ENCODE results near the gene EVC. TPM values are rescaled to one million over a fixed set of nuclear protein-coding genes. Genes with fewer than 3 reads are reported as not detected.

EVC gene
- total RNA-seq, 1 experiment from 2014 or later, result not detected

DNA sequence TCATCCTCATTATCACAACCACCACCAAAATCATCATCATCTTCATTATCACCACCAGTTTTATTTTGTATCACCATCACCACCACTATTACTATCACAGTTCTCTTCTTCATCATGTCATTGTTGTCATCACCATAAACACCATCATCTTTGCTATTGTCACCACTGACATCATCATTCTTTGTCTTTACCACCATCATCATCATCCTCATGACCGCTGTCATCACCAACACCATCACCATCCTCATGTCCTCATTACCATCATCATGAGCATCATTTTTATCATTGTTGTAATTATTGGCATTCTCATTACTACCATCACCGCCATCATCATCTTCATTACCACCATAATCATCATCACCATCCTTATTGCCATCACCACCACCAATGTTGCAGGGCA is 31.4 kb downstream of the EVC start:
- Mint-ChIP-seq H3K36me3 (ENCODE audit: insufficient read depth, unreplicated experiment) (no peaks in the 10 kb centered on the region), H3K9me3 (ENCODE audit: unreplicated experiment) (no peaks in the 10 kb centered on the region), H3K4me1 (ENCODE audit: low read depth, unreplicated experiment) (no peaks in the 10 kb centered on the region), H3K27ac (ENCODE audit: unreplicated experiment) (no peak overlapping the region), H3K27me3 (ENCODE audit: insufficient read depth, unreplicated experiment) (peaks cover 11% of the 10 kb centered on the region), H3K4me3 (ENCODE audit: unreplicated experiment) (no peak overlapping the region)
- no peak for DNase-seq
- TF ChIP-seq, protein P1, sequence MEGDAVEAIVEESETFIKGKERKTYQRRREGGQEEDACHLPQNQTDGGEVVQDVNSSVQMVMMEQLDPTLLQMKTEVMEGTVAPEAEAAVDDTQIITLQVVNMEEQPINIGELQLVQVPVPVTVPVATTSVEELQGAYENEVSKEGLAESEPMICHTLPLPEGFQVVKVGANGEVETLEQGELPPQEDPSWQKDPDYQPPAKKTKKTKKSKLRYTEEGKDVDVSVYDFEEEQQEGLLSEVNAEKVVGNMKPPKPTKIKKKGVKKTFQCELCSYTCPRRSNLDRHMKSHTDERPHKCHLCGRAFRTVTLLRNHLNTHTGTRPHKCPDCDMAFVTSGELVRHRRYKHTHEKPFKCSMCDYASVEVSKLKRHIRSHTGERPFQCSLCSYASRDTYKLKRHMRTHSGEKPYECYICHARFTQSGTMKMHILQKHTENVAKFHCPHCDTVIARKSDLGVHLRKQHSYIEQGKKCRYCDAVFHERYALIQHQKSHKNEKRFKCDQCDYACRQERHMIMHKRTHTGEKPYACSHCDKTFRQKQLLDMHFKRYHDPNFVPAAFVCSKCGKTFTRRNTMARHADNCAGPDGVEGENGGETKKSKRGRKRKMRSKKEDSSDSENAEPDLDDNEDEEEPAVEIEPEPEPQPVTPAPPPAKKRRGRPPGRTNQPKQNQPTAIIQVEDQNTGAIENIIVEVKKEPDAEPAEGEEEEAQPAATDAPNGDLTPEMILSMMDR (IDR thresholded peaks at IDR 0.05; ENCODE audit: insufficient read depth in 1 of 2, low read depth in 1 of 2, low read length in 1 of 2, severe bottlenecking in 1 of 2, unreplicated experiment in 1 of 2), result no peak
- Histone ChIP-seq H3K4me3 (ENCODE audit: low read depth, low read length) (no peak overlapping the region), H3K4me1 (no peaks in the 10 kb centered on the region), H3K9me3 (no peaks in the 10 kb centered on the region), H3K27me3 (replicated peaks; ENCODE audit: control insufficient read depth, insufficient read depth, low read length) (no peaks in the 10 kb centered on the region), H3K36me3 (ENCODE audit: control insufficient read depth, insufficient read depth, low read length) (no peaks in the 10 kb centered on the region)
- intact Hi-C loops (cut with micrococcal nuclease; ENCODE audit: unreplicated experiment), result no loop called here
- no TSS peak for BruUV-seq (replicated peaks)
- POLR2A ChIA-PET, result no interaction called here
- CTCF ChIA-PET, result no interaction called here

DNA sequence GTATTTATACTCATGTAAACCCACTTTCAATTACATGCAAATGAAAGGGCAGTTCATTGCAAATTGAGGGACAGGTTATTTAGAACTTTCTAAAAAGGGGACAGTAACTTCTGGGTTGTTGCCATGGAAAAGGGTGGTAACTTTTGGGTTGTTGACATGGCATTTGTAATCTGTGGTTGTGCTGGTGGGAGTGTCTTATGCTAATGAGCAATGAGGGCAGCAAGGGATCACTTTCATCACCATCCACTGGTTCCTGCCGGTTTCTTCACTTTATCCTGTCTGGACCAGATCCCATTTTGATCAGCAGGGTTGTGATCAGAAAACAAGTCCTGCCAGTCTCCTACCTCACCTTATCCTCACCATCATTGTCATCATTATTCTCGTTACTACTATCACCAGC is 32.0 kb downstream of the EVC start:
- TF ChIP-seq, protein P1 (IDR thresholded peaks at IDR 0.05; ENCODE audit: insufficient read depth in 1 of 2, low read depth in 1 of 2, low read length in 1 of 2, severe bottlenecking in 1 of 2, unreplicated experiment in 1 of 2), result no peak
- no peaks in the 10 kb centered on the region for H3K9me3 ChIP-seq
- Mint-ChIP-seq H3K36me3 (ENCODE audit: insufficient read depth, unreplicated experiment) (no peaks in the 10 kb centered on the region), H3K27me3 (ENCODE audit: insufficient read depth, unreplicated experiment) (peaks cover 8% of the 10 kb centered on the region), H3K4me3 (ENCODE audit: unreplicated experiment) (no peak overlapping the region), H3K9me3 (ENCODE audit: unreplicated experiment) (no peaks in the 10 kb centered on the region), H3K27ac (ENCODE audit: unreplicated experiment) (no peak overlapping the region), H3K4me1 (ENCODE audit: low read depth, unreplicated experiment) (no peaks in the 10 kb centered on the region)
- intact Hi-C loops (cut with micrococcal nuclease; ENCODE audit: unreplicated experiment), result no loop called here
- CTCF ChIA-PET, result no interaction called here
- DNase-seq, result no peak
- H3K4me1 ChIP-seq, result no peaks in the 10 kb centered on the region
- BruUV-seq (replicated peaks), result no TSS peak
- no peak overlapping the region for H3K4me3 ChIP-seq (ENCODE audit: low read depth, low read length)
- H3K27me3 ChIP-seq (replicated peaks; ENCODE audit: control insufficient read depth, insufficient read depth, low read length), result no peaks in the 10 kb centered on the region
- POLR2A ChIA-PET, result no interaction called here
- no peaks in the 10 kb centered on the region for H3K36me3 ChIP-seq (ENCODE audit: control insufficient read depth, insufficient read depth, low read length)

DNA sequence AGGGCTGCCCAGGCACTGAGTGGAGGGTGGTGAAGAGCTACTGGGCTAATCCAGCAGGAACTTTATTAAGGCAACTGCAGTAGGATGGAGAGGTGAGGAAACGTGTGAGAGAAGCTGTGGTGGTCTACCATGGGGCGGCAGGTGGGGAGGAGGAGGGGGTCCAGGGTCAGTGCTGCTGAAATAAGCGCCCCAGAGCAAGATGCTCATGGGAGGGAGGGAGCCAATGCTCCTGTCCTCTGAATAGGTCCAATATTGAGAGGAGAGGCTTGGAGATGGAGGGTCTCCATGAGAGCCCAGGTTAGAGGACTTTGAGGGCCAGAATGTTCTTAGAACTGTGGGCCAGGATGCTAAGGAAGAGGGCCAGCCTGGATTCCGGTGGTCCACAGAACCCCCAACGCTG is 35.2 kb downstream of the EVC start:
- ChIA-PET POLR2A (no interaction called here), CTCF (no interaction called here)
- no peaks in the 10 kb centered on the region for H3K9me3 ChIP-seq
- H3K36me3 Mint-ChIP-seq (ENCODE audit: insufficient read depth, unreplicated experiment), result no peaks in the 10 kb centered on the region
- no peak for DNase-seq
- H3K27me3 ChIP-seq (replicated peaks; ENCODE audit: control insufficient read depth, insufficient read depth, low read length), result no peaks in the 10 kb centered on the region
- H3K9me3 Mint-ChIP-seq (ENCODE audit: unreplicated experiment), result no peaks in the 10 kb centered on the region
- peaks cover 11% of the 10 kb centered on the region for H3K27me3 Mint-ChIP-seq (ENCODE audit: insufficient read depth, unreplicated experiment)
- intact Hi-C loops (cut with micrococcal nuclease; ENCODE audit: unreplicated experiment), result no loop called here
- TF ChIP-seq, protein P1 (IDR thresholded peaks at IDR 0.05; ENCODE audit: insufficient read depth in 1 of 2, low read depth in 1 of 2, low read length in 1 of 2, severe bottlenecking in 1 of 2, unreplicated experiment in 1 of 2), result no peak
- no peaks in the 10 kb centered on the region for H3K36me3 ChIP-seq (ENCODE audit: control insufficient read depth, insufficient read depth, low read length)
- H3K27ac Mint-ChIP-seq (ENCODE audit: unreplicated experiment), result no peak overlapping the region
- no peak overlapping the region for H3K4me3 Mint-ChIP-seq (ENCODE audit: unreplicated experiment)
- no TSS peak for BruUV-seq (replicated peaks)
- no peak overlapping the region for H3K4me3 ChIP-seq (ENCODE audit: low read depth, low read length)
- H3K4me1 ChIP-seq, result no peaks in the 10 kb centered on the region
- no peaks in the 10 kb centered on the region for H3K4me1 Mint-ChIP-seq (ENCODE audit: low read depth, unreplicated experiment)

All from Caco-2 (cell line).